ENCODE measurements around the gene CLCN1.
"Not testable (repeated sequence)": the region's sequence is repeated elsewhere in the genome, so short reads cannot be mapped to it uniquely, and the experiment has no call there.

The CLCN1 gene

DNA sequence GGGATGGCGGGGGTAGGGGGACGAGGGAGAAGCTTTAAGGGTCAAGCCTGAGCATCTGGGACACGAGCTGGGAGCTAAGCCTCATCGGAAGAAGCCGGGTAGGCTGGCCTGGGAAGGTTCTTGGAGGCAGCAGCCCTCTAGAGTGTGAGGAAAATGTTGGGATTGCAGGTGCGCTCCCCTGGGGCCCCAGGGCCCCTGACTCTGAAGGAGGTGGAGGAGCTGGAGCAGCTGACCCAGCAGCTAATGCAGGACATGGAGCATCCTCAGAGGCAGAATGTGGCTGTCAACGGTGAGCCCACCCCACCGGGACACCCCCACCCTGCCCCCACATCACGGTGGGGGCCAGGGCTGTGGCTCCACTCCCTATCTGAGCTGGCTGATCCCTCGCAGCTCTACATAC is 72.1 kb downstream of the CLCN1 start:
- no peak for DNase-seq

DNA sequence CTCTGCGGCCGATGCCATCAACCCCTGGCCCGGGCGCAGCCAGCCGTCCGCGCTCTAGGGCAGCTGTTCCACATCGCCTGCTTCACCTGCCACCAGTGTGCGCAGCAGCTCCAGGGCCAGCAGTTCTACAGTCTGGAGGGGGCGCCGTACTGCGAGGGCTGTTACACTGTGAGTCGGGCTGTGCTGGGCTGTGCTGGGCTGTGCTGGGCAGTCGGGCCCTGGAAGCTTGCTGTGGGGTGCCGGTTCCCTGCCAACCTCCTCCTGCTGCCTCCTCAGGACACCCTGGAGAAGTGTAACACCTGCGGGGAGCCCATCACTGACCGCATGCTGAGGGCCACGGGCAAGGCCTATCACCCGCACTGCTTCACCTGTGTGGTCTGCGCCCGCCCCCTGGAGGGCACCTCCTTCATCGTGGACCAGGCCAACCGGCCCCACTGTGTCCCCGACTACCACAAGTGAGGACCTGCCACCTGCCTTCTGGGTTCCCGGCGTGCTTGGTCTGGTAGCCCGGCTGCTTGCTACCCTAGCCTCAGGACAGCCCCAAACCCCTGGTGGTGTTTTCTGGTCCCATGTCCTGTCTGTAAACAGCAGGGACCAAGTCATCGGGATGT is 72.7 kb downstream of the CLCN1 start:
- DNase-seq, result no peak

DNA sequence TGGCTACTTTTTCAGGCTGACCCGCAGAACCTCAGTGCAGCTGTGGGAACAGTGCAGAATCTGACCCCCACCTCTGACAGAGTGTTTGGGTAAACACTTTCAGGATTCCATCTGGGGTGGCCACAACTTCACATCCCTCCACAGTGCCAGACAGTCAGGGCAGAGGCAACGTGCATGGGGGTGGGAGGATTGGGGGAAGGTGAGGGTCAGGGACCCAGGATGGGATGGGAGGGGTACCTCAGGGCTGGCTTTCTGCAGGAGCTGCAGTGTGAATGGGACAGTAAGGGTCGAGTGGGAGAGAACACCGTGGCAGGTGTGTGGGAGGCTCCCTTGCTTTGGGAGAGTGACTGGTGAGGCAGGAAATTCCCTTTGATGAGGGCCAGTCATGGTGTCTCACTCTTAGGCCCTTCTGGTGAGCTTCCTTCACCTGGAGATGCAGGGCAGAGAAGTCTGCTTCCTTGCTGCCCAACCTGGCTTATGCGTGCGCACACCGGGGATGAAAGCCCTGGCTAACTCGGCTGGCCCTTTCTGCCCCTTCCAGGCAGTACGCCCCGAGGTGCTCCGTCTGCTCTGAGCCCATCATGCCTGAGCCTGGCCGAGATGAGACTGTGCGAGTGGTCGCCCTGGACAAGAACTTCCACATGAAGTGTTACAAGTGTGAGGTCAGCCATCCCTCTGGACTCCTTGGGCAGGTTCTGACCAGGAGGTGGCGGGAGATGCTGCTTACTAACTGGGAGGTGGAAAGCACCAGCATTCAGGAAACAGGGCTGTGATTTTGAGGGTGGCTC is 73.6 kb downstream of the CLCN1 start:
- no peak for DNase-seq

DNA sequence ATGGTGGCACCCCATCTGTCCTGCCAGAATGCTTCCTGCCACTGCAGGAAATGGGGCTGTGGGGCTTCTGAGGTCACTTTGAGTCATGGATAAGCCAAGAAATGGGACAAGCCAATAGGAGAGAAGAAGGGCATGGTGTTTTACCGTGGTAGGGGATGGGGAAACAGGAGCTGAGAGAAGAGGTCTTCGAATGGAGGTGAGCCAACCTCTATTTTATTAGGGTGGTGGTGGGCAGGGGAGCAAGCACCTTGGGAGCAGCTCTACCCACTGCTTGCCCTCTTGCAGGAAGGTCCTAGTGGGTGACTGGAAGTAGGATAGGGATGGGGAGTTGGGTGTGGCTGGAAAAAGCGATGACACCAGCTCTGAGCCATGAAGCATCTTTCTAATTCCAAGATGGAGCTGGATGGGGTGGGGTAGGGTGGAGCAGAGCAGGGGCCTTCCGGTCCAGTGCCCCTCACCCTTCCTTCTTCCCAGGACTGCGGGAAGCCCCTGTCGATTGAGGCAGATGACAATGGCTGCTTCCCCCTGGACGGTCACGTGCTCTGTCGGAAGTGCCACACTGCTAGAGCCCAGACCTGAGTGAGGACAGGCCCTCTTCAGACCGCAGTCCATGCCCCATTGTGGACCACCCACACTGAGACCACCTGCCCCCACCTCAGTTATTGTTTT is 74.3 kb downstream of the CLCN1 start:
- no peak for DNase-seq

GRCh38 chr7:143390773-143391317 is 74.9 kb downstream of the CLCN1 start:
- no peak for DNase-seq

DNA sequence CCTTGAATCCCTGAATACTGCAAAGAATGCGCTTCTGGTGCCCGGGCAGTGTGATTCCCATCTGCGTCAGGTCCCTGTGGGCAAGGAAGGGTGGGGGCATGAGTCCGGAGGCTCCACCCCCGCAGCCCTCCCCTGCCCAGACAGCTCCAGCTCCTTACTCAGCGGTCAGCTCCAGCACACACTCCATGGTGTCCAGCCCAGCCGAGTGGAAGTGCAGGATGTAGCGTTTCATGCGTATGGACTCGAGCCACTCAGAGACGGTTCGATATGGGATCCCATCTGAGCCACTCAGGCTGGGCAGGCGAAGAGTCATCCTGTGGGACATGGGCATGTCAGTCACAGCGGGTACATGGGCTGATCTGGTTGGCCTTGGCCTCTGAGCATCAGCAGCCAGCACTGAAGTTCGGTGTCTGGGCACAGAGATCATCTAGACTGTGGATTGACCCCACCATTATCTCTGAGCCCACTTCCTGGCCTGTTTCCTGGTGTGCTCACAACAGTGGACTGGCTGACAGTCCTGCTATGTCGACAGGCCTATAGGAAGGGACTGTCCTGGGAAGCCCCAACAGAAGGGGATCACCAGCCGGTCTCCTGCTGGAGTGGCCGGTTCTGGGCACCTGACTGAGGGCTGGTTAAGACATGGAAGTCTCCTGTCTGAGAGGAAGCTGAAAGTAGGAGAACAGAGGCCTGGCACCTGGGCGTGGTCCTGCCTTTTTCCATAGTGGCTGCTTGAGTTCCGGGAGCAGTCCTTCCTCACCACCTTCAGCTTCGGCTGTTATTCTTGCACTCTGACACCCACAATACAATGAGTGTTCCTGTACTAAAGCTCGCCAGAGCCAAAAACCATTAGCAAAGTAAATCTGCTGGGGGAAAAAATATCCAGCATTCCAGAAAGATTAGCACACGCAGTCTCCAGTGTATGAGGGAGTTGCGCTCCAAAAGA is 75.8 kb downstream of the CLCN1 start:
- DNase-seq, result no peak

GRCh38 chr7:143392427-143392826 is 76.5 kb downstream of the CLCN1 start:
- DNase-seq, result not testable (repeated sequence)

DNA sequence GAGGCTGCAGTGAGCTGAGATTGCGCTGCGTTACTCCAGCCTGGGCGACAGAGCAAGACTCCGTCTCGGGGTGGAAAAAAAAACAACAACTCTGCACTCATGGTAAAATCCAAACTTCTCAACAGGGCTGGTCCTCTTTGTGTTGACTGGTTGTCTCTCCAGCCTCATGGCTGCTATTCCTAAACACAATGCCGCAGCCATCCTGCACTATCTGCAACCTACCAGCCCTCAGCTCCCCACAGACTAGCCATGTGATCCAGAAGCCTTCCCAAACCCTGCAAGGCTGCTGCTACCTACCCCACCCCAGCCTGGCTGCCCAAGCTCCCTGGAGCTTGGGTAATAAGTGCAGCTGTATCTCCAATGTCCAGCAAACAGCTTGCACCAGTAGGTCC is 77.0 kb downstream of the CLCN1 start:
- no peak for DNase-seq

GRCh38 chr7:143393267-143394041 is 77.5 kb downstream of the CLCN1 start:
- DNase-seq, result no peak

DNA sequence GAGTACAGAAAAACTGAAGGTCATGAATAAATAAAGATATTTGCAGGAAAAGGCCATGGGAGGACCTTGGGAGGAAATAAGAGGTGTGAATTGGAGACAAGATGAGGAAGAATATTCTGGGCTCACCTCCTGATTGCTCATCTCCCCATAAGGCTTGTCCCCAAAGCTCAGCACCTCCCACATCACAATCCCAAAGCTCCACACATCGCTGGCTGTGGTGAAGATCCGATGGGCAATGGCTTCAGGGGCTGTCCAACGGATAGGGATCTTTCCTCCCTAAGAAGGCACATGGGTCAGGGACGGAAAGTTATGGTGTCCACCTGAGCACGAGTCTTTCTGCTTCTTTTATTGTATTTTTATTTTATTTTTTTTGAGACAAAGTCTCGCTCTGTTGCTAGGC is 78.2 kb downstream of the CLCN1 start:
- no peak for DNase-seq

DNA sequence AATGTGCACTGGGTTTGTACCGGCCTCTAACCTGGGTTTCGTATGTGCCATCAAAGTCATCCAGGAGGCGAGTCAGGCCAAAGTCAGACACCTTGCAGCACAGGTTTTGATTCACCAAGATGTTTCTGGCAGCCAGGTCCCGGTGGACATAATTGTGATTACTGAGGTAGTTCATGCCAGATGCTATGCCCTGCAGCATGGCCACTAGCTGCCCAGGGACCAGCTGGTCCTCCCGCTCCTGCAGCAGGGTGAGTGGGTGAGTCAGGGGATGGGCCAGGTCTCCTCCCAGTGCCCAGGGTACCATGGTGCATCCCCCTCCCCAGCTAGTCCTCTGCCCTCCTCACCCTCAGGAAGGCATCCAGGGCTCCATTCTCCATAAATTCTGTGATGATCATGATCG is 78.9 kb downstream of the CLCN1 start:
- no peak for DNase-seq

DNA sequence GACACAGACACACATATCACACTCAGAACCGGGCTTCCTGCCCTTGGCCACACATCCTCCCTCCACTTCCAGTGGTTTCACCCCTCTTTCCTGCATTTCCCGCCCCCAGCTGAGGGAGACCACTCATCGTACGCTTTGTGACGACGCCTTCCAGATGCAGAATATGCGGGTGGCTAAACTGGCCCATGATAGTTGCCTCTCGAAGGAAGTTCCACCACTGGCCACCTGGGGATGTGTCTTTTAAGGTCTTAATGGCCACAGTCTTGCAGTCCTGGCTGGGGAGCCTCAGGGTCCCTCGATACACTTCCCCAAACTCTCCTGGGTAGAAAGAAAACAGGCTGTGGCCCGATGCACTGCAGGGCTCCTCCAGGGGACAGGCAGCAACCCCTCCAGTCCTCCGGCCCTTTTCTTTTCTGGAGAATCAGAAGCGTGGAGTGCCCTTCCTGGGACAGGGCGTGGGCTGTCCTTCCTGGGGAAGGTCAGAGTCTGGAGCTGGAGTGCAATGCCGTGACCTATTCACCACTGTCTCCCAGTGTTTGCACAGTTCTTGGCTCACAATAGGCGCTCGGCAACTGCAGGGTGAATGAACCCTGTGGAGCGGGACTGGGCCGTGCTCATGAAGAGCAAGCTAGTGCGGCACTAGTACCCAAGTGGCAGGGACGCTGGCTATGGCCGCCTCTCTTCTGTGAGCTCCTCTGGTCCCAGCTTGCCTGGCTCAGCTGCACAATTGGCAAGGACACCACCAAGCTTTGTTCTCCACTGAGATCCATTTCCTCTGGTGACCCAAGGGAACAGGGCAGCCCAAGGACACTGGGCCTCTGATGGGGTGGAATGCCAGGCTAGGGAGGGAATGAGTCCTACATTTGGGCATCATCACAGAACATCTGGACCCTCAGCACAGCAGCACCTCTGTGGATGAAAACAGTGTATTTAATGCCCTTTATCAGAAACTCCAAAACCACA is 79.6 kb downstream of the CLCN1 start:
- DNase-seq, result no peak

- no peak for DNase-seq
These were observed 80.3 kb downstream of the CLCN1 start for GRCh38 chr7:143396182-143396581.

DNA sequence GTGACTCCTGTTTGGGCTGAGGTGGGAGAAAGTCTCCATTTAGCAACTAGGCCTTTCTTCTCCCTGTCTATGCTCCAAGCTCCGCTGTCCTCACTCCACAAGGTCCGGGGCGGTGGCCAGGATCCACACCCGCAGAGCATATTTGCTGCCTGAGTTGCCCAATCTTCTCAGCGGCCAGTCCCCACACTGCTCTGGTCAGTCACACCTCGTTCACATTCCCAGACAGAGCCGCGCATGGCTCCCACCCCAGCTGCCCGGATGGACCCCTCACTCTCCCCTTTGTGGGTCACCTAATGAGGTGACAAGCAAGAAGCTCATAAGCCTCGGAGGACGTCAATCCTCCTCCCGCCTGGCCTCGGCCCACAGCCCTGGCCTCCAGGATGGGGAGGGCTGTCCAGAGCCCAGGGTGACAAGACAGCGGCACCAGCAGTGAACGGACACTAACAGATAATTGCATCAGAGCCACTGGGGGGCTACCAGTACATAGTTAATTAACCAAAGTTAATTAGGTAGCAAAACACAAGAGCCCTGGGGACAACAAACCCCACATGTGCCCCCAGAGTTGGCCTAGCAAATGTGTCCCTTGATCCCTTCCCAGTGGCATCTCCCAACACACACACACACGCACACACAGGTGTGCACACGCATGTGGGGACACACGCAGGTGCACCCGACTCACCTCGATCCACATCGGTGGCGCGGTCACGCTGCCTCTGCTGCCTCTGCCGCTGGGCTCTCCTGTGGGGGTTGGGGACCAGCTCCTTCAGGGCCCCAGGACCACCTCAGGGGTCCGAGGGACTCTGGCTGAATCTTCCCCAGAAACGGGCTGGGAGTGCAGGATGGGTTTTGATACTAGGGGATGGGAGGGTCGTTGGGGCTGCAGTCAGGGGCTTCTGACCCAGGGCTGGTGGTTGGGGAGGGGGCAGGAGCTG is 81.0 kb downstream of the CLCN1 start:
- no peak for DNase-seq

DNA sequence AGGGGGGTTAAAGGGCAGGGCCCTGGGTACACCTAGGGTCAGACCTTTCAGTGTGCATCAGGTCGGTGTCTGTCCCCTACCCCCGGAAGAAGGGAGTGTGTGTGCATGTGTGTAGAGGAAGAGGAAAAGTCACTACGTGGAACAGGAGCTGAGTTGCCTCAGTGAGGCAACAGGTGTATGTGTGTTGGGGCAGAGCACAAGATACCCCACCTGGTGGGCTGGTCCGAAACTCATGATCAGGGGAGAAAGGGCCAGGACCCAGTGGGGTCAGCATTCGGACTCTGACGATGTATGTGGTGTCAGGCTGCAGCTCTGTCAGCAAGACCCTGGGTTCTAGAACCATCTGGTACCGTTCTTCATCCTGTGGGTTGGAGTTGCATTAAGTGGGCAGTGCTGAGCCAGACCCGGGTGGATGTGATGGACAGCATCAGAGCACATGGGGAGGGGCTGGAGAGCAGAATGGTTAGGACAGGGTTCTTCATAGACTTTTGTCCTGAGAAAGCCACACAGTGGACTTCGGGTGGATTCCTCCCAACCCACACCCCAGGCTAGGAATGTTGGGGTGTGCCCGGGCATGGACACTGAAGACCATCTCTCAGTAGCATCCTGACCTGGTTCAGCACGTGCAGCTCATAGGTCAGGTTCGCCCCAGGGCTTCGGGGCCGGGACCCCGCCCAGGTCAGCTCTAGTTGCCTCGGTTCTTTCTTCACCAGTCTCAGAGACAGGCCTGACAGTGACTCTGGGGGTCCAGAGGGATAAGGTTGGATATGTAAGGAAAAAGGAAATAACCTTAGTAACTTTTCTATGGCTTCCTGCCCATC is 82.0 kb downstream of the CLCN1 start:
- DNase-seq, result no peak

GRCh38 chr7:143398616-143399015 is 82.7 kb downstream of the CLCN1 start:
- DNase-seq, result no peak

DNA sequence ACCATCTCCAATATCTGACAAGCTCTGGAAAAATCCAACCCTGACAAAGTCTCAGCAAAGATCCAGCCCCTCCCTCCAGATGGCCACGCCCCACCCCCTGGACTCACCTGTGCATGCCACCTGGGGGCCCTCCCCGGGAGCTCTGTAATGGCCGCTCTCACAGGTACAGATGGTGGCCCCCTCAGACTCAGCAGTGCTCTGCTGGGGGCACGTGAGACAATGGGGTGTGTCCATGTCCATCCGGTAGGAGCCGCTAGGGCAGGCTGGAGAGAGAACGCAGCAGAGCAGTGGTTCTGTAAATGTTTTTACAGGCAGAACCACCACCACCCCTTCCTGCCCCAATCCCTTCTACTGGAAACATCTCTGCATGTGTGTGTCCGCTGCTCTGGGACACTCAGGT is 83.2 kb downstream of the CLCN1 start:
- no peak for DNase-seq

GRCh38 chr7:143399642-143400041 is 83.7 kb downstream of the CLCN1 start:
- no peak for DNase-seq

DNA sequence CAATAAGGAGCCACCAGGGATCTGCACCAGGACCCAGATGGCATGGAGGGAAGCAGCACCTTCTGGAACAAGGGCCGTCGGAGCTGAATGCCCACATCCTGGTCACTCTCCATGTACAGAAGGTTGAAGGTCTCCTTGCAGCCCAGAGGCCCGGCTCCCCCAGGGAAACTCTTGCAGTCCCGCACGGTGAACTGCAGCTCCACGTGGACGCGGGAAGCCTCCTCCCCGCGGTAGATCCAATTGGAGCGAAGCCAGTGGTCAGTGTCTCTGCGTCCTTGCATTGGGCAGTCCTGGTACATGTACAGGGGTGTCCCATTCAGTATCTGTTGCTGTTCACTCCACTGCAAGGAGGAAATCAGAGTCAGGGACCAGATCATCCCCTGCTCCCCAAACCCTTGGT is 85.4 kb downstream of the CLCN1 start:
- DNase-seq, result no peak

All from activated CD8-positive, alpha-beta memory T cell treated with anti-CD3 and anti-CD28 coated beads, Interleukin-2, amount 50 U/mL, for 4 hours (primary cell).